Jurkat, Clone E6-1 (cell line): ENCODE results near the gene GCNT4.

Experiments used
- DNase-seq: peaks from one replicate; pipeline ENCODE4 v3.0.0-alpha.2; 2011; ENCODE audit warnings: low read depth, low spot score
- H3K4me3 ChIP-seq: 2 replicates; pipeline ENCODE4 v1.5.1; 2011; ENCODE audit warnings: mild to moderate bottlenecking, low read length, control low read depth, moderate library complexity

The GCNT4 gene

DNA sequence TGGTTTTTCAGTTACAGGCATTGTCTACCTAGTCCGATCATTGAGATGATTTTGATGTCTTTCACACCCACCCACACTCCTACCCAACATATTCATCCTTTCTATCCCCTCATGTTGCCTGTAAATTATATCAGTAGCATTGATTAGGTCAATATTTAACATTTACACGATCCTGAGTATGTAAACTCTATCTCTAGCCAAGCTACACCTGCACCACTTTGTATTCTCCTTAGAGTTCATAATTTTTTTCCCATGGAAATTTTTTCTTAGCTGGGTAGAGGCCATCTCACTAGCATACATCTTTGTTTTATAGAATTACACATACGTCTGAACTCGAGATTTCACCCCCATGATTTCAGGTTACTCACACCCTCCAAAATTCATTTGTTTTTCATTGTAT is 30.6 kb downstream of the GCNT4 start:
- no peak for DNase-seq
- no peak overlapping the region for H3K4me3 ChIP-seq

DNA sequence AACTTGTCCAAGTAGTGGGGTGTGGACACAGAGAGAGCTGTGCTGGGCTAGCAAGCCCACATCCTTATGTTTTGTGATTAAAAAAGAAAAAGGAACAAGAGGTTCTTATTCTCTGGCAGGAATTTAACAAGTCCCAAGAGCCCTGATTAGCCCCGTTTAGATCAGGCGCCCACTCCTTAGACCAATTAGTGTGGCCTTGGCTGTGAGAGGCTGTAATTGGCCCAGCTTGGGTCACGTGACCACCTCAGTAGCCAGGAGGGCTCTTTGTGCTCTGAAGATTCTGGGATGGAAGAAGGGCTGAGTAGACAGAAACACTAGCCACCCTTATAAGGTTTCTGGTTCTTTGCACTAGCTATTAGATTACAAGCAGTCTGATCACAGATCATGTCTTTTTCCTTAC is 31.1 kb downstream of the GCNT4 start:
- no peak for DNase-seq
- H3K4me3 ChIP-seq: no peak overlapping the region

DNA sequence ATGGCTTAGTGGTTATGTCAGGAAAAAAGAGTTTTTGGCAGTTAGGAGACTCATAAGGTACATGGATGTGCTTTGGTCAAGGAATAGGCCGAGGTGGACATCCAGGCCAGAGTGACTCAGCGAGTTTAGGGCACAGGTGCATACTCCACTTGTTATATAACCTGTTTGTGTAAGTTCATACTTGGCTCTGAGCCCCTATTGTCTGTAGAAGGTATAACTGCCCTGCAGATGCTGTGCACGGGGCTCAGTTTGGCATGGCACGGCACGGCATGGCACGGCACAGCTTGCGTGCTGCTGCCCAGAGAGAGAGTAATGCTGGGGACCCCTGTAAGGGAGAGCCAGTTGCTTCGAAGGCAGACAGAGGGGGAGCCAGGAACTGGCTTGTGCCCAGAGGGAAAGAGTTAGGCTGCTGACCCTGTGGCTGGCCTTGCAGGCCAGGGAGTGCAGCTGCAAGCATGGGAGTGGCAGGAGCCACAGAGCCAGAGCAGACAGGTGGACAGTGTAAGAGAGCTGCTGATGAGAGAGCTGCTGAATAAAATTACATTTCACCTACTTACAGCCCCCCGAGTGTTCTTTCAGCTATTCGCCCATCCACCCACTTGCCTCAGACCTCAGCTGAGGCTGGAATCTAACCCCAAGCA is 32.2 kb downstream of the GCNT4 start:
- no peak overlapping the region for H3K4me3 ChIP-seq
- DNase-seq: no peak

GRCh38 chr5:75018805-75019587 is 33.4 kb downstream of the GCNT4 start:
- DNase-seq: no peak
- no peak overlapping the region for H3K4me3 ChIP-seq

DNA sequence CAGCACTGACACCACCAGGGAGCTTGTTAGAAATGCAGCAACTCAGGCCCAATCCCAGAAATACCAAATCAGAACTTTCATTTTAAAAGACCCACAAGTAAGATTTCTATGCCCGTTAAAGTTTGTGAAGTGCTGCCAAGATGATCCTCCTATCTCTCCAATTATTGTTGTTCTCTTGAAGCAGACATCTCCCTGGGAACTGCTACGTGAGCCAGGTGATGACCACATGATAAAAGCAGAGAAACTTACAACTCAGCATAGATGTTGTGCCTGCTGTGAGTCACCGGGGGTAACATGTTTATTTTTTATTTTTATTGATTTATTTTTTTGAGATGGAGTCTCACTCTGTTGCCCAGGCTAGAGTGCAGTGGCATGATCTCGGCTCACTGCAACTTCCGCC is 34.4 kb downstream of the GCNT4 start:
- no peak for DNase-seq
- no peak overlapping the region for H3K4me3 ChIP-seq

- no peak for DNase-seq
- H3K4me3 ChIP-seq: no peak overlapping the region
These were observed 35.5 kb downstream of the GCNT4 start for GRCh38 chr5:75016896-75017295.

- DNase-seq: no peak
These were observed 39.6 kb downstream of the GCNT4 start for GRCh38 chr5:75012748-75013147.

GRCh38 chr5:75010838-75011237 is 41.5 kb downstream of the GCNT4 start:
- H3K4me3 ChIP-seq: no peak overlapping the region
- DNase-seq: no peak

More at GRCh38 chr5:75012748-75013147, 39.6 kb downstream of the GCNT4 start:
- no peak overlapping the region for H3K4me3 ChIP-seq

DNA sequence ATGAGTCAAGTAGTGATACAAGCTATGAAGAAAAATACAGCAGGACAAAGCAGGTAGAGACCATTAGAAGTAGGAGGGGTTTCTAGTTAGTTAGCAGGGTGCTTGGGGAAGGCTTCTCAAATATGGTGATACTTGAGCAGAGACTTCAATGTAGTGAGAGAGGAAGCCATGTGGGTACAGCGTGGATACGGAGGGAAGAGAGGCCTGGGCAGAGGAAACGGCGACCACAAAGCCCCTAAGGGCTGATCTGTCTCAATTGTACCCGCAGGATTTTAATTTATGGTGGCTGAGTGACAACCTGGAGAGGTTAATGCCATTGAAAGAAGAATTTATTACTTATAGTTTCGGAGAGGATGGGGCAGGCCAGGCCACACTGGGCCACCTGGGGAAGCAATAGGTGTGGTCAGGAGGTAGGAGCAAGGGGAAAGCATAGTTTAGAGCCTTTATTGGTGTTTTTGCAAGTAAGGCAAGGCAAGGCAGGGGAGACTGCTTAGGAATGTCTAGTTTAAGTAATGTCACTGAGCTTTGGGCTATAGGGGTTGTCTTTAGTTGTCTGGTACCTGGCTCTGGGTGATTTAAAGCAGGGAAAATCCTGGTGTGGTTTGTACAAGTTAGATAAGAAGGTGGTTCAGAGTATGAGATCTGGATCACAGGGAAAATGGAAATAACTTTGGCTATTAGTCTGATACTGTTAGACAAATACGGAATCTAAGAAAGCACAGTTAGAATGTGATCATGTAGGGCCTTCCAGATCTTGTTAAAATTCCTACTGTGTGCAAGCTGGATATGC is 42.6 kb downstream of the GCNT4 start:
- DNase-seq: peak; percentile 55
- no peak overlapping the region for H3K4me3 ChIP-seq

DNA sequence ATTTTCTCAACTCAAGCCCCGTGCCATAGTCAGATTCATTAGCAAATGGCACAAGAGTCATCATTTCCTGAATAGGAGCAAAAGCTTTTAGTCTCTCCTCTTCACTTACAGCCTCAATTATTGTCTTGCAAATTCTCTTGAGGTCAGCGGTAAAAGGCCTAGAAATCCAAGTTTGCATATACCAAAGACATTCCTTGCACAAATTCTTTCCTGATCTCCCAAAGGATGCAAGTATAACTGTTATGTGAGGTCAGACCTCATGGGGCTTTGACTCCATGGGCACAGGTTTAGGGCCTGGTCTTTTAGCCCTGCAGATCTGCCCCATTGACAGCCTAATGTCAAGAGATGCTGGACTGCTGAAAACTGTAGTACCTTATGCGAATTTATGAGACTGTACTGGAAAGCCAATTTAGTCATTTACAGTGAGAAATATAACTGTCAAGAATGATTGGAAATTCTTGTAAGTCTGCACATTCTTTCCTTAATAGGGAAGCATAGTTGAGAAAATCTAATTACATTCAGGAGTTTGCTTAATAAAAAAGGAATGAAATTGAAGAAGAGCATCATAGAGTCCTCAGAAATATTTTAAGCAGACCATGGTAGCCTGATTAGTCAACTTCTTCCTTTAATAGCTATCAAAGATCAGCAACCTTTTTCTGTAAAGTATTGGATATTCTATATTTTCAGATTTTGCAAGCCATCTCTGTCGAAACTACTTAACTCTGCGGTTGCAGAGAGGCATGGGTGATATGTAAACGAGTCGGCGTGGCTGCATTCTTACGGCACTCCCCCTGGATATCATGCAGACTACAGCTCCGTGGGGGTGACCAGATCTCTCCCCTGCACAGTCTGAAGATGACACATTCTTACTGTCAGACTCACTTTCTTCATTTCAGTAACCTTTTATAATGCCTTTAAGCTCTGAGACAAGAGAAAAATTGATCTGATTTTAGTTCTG is 45.2 kb downstream of the GCNT4 start:
- H3K4me3 ChIP-seq: no peak overlapping the region

GRCh38 chr5:75005561-75005960 is 46.8 kb downstream of the GCNT4 start:
- H3K4me3 ChIP-seq: no peak overlapping the region
- no peak for DNase-seq

More for the DNA sequence above, 45.2 kb downstream of the GCNT4 start:
- DNase-seq: no peak
